HG03039 (cell line): ENCODE measurements around the gene ITSN2.
A peak's percentile ranks its signal among the peaks of the same experiment; 100 is the strongest.
"Not testable (repeated sequence)": the region's sequence is repeated elsewhere in the genome, so short reads cannot be mapped to it uniquely, and the experiment has no call there.

Experiments used
- ATAC-seq: cut with Tn5 transposase; IDR thresholded peaks from one replicate; pipeline ENCODE4 v1.9.1; 2021; ENCODE audit warnings: mild to moderate bottlenecking, moderate library complexity; ENCODE audit not compliant: unreplicated experiment

The ITSN2 gene

GRCh38 chr2:24221343-24222050 lies 138.8 kb downstream of the ITSN2 start:
- ATAC-seq = no peak

GRCh38 chr2:24220554-24221291 lies 139.6 kb downstream of the ITSN2 start:
- ATAC-seq = no peak

DNA sequence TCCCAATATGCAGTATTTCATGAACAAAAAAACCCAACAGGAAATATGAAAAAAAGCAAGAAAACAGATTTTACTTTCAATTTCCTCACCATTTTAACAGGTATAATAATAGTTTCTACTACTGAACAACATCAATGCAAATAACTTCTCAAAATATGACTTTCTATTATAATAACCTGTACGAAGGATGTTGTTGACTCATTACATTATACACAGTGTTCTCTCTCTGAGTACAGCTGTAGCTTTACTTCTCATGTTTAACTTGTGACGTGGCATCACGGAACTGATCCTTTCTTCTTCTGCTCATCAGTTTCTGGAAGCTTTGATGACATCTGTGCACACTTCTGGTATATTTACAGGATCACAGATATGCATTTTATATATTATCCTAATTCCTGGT lies 145.5 kb downstream of the ITSN2 start:
- peak; percentile 85 for ATAC-seq

DNA sequence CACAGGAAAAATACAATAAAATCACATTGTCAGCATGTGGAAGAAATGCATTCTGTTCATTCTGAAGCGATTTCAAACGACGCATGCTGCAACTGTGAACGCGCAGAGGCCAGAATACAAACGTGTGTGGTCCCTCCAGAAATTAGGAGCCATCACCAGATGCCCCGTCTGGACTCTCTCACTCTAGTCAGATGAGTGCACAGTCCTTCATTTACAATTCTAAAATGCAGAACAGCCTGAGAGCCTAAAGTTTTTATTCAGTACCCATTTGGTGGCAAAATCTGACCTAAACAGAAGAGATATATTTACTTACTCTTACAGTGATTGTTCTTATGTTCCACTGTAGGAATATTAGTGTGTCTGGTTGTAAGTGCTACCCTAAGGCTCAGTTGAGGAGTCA lies 148.9 kb downstream of the ITSN2 start:
- no peak for ATAC-seq

- ATAC-seq = no peak
Measured at GRCh38 chr2:24210723-24211122, 149.6 kb downstream of the ITSN2 start.

GRCh38 chr2:24210106-24210455 lies 150.3 kb downstream of the ITSN2 start:
- ATAC-seq = no peak

GRCh38 chr2:24209389-24210105 lies 150.8 kb downstream of the ITSN2 start:
- ATAC-seq = no peak

- no peak for ATAC-seq
Measured at GRCh38 chr2:24208490-24208889, 151.8 kb downstream of the ITSN2 start.

DNA sequence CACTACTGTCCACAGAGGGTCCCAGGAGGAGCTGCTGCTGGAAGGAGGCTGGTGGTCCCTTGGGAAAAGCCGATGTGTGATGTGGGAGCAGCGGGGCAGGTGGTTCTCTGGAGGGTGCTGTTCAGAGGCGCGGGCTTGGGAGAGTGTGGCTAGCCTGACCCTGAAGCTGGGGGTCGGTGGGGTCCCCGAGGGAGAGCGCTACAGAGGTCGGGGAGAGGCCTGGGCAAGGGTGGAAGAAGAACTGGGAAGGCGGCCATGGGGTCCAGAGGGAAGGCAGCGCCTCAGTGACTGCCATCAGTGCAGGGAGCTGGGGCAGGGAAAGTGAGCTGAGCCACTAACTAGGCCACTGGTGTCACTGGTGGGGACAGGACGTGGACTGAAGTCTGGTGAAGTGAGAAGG lies 153.0 kb downstream of the ITSN2 start:
- ATAC-seq = no peak

- no peak for ATAC-seq
Measured at GRCh38 chr2:24206714-24207113, 153.6 kb downstream of the ITSN2 start.

DNA sequence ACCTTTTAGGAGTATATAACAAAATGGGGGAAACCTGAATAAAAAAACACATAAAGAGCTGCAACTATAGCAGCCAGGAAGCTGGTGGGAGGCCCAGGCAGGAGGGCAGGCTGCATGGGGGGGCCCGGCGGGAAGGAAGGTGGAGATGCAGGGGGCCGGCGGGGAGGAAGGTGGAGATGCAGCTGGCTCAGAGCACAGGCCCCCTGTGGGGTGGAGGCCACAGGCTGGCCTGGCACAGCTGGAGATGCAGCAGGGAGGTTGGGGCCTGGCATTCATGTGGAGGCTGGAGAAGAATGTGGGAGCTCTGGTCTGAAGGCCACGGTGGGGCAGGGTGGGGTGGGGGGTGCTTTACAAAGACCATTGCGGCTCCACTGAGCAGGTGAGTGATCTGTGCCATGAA lies 154.1 kb downstream of the ITSN2 start:
- no peak for ATAC-seq

DNA sequence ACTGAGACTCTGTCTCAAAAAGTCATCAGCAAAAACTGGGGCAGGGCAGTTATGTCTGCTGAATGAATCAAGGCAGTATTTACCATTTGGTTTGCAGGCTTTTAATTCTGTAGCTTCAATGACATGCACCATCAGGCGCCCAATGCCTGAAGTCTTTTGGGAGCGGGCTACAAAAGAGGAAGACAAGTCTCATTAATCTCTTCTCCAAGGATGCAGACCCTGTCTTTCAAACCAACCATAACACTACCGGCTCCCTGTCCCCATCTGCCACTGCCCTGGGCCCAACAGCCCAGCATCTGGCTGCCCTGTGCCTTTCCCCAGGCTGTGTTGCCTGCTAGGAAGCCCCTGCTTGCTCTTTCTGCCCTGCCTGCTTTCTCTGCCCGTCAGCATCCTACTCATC lies 155.2 kb downstream of the ITSN2 start:
- ATAC-seq = no peak

- no peak for ATAC-seq
Measured at GRCh38 chr2:24204505-24204904, 155.8 kb downstream of the ITSN2 start.

DNA sequence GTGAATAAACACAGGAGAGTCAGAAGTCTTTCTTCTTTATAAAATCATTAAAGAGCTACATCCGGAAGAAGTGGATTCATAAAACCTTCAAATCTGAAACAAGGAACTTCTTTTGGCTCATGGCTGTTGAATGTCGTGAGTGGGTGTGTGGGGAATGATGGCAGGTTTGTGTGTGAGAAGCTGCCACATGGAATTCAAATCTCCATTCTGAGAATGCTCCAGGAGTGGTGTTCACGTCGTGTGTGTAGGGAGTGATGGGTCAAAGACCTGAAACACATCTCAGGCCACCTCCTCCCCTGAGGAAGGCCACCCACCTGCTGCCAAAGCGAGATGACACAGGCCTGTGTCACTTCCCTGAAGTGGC lies 156.6 kb downstream of the ITSN2 start:
- no peak for ATAC-seq

DNA sequence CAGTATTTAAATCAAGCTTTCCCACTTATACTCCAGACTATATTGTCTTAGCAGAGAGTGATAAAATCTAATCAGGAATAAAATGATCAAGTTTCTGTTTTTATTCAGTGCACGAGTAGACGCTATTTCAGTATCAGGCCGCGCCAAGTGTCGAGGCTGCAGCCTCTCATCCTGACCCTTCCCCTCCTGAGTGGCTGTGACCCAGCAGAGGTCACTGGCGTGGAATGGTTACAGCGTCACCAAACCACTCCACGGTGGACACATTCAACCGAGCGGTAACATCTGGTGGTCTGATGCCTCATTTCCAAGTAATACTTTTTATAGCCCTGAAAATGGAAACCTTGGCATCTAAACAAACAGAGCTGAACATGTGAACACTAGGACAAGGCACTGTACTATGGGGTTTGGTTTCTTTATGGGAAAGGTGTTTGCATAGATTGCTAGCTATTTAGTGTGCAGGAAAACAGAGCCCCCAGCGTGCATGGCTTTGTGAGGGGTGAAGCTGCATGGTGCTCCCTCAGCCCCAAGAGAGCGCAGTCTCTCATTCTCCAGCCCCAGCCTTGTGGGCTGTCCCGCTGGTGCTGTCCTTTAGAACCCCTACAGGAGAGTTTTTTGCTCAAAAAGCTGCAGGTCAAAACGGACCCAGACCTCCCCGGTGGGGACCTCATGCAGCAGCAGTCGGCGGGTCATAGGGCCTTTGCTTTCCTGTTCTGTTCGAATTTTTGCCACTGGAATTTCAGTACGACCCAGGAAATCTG lies 157.1 kb downstream of the ITSN2 start:
- ATAC-seq = no peak

DNA sequence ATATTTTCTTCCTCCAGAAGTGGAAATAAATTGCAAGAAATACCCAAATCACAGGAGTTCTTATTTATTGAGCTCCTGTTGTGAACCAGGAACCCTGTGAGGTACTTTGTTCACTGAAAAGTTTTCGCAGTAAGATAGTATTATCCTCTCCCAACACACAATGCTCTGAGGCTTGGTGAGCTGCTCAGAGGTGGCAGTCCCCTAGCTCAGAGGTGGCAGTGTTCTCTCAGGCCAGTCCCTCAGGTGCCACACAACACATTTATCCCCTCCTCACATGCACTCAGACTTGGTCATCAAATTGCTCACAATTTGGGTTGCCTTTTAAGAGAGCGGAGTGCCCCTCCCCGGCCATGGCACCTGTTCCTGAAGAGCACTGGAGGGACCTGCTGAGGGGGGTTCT lies 159.5 kb downstream of the ITSN2 start:
- no peak for ATAC-seq

DNA sequence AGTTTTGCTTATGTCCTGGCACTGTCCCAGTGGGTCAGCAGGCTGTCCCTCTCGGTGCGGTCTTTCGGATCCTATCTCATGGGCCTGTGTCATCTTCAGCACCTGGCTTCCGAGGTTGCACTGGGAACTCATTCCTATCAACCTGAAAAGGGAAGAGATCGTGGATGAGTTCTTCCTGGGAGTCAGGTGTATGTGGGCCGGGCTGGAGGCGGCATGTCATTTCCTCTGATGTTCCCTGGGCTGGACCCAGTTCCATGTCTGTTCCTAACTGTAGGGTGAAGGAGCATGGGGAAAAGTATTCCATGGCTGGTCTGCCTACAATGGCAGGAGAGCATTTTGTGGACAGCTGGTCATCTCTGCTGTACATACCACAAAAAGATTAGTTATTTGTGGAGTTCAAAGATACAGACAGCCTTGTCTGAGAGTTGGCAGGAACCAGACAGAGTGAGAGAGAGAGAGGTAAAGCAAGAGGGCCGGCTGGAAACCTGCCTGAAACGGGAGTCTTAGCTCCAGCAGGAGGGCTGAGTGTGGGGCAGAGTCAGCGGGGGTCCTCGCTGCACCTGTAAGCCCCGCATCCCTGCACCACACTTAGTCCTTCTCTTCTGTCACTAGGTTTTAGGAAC lies 160.3 kb downstream of the ITSN2 start:
- no peak for ATAC-seq

- not testable (repeated sequence) for ATAC-seq
Measured at GRCh38 chr2:24197213-24197612, 163.1 kb downstream of the ITSN2 start.

- no peak for ATAC-seq
Measured at GRCh38 chr2:24191848-24192247, 168.5 kb downstream of the ITSN2 start.

- ATAC-seq = no peak
Measured at GRCh38 chr2:24191156-24191555, 169.2 kb downstream of the ITSN2 start.

DNA sequence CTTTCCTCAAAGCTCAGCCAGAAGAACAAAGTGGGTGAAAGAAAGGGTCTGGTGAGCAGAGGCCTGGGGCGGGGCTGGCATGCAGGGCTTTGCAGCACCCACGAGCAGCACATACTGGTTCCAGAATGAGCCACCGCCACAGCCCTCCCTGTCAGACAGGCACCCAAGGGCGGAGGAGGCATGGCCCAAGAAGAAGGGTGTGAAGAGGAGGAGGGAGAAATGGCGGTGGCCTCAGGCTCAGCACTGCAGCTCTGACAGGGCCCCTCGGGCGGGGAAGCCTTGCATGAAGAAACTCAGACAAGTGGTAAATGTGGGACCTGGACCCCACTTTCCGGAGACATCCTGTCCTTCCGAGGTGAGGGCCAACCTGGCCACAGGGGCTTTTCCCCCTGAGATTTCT lies 169.8 kb downstream of the ITSN2 start:
- no peak for ATAC-seq
